ENCODE data around the gene SMIM21.

DNA sequence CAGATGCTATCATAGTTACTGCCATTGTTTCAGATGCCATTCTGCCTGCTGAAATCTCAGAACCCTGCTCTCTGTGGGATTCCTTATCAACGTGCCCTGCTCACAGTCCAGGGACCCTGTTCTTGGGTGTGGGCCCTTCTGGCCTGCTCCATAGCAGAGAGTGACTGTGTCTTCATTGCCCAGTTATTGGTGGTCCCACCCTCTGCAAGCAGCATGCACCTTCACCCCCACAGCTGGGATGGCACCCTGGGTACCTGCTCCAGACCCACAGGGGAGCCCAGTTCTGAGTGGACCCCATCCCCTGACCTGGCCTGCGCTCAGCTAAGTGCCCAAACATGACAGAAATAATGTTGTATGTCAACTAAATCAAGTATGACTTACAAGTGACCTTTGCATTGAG lies 36.6 kb downstream of the SMIM21 start:
- TF ChIP-seq CTCF (IDR thresholded peaks at IDR 0.05) (no peak), POLR2A (IDR thresholded peaks at IDR 0.05) (no peak), EP300 (IDR thresholded peaks at IDR 0.05) (no peak), POLR2AphosphoS5 (IDR thresholded peaks at IDR 0.05) (no peak)
